Panc1 (cell line): Measurements from ENCODE around the gene DAZAP2.

ENCODE experiments used
- CTCF ChIP-seq: fragments of 450-650 bp; IDR thresholded peaks from 2 replicates; pipeline ENCODE4 v1.5.1; 2017; ENCODE audit warnings: mild to moderate bottlenecking
- POLR2AphosphoS5 ChIP-seq: IDR thresholded peaks from 2 replicates; pipeline ENCODE4 v1.6.1; 2012; ENCODE audit warnings: mild to moderate bottlenecking, low read depth, low read length, moderate library complexity

GRCh38 chr12:51238510-51239334 lies at the start of gene DAZAP2:
- TF ChIP-seq CTCF, result no peak; the same call in 1 of the 2 replicates
- peak; percentile 93 for TF ChIP-seq POLR2AphosphoS5
